ENCODE data around the gene NARF.

Gene NARF

DNA sequence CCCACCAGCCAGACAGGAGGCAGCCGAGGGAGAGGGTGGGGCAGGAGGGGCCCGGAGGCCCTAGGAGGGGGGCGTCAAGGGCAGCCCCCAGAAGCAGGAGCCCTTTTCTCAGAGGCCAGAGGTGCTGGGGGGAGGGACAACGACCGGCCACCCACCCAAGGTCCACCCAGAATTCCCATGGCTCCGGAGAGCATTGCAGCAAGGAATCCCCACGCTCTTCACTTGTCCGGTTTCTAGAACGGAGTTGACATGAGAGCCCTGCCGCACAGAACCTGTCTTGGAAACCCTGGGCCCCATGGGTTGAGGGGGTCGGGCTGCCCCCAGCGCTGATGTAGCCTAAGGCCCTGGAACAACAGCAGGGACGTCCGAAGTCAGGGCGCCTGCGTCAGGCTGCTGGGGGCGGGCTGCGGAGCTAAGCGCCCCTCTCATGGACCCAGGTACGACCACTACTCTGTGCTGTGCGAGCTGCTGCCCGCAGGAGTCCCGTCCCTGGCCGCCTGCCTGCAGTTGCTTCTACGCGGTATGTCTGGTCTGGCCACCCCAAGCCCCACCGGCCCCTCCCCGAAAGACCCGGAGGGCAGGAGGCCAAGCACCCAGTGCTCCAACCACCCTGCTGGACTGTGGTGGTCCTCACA lies 19.2 kb upstream of the NARF start:
- Histone ChIP-seq H3K9ac (ENCODE audit: low read depth, low read length) (no peak overlapping the region), H3K9me3 (ENCODE audit: control insufficient read depth, insufficient read depth, low read length) (no peaks in the 10 kb centered on the region), H3K36me3 (ENCODE audit: insufficient read depth, low read length) (peaks cover 2% of the 10 kb centered on the region; the same call in 1 of the 2 replicates), H3K4me1 (ENCODE audit: insufficient read depth, low read length) (no peaks in the 10 kb centered on the region; the same call in 1 of the 2 replicates)

DNA sequence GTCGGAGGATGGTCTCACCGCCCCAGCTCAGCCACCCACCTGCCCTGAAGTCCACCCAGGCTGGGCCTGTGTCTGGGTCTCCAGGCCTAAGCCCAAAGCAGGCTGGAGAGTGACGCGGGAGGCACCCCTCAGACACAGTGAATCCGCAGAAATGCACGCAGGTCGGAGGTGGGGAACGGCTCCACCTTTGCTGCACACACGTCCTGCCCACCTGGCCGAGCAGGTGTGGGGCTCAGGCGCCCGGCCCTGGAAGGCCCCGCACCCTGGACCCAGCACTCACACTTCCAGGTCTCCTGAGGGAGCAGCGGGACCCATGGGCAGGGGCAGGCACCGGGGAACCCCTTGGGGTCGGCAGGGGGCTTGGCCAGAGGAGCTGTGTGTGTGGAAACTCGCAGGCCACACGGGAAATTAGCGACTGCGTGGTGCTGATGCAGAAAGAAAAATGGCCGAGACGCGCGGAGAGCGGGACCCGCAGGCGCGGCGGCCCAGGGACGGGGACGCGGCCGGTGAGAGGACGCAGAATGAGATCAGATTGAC lies 18.6 kb upstream of the NARF start:
- H3K36me3 ChIP-seq (ENCODE audit: insufficient read depth, low read length), result peaks cover 2% of the 10 kb centered on the region; the same call in 1 of the 2 replicates
- no peaks in the 10 kb centered on the region for H3K9me3 ChIP-seq (ENCODE audit: control insufficient read depth, insufficient read depth, low read length)
- no peaks in the 10 kb centered on the region; the same call in 1 of the 2 replicates for H3K4me1 ChIP-seq (ENCODE audit: insufficient read depth, low read length)
- no peak overlapping the region for H3K9ac ChIP-seq (ENCODE audit: low read depth, low read length)

DNA sequence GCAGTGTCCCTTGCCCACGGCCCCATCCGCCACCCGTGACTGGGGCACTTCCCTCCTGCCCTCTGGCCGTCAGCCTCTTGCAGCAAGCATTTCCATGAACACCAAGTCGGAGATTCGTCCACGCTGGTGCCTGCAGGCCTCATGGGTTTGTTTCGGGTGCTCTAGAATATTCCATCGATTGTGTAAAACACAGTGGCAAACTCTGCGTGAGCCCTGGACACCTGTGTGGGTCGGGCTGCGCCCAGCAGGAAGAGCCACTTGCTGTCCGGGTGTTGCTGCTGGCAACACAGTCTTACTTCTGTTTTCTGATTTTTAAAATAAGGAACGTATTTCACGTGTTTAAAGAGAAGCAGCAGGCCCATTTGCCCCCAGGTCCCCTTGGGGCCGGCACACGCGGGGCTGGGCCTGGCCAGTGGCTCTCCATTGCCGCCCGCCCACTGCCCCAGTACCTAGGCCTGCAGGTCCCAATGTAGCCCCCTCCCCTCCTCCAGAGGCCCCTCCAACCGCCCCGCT lies 18.0 kb upstream of the NARF start:
- H3K4me1 ChIP-seq (ENCODE audit: insufficient read depth, low read length), result no peaks in the 10 kb centered on the region; the same call in 1 of the 2 replicates
- H3K9ac ChIP-seq (ENCODE audit: low read depth, low read length), result no peak overlapping the region
- peaks cover 2% of the 10 kb centered on the region; the same call in 1 of the 2 replicates for H3K36me3 ChIP-seq (ENCODE audit: insufficient read depth, low read length)
- H3K9me3 ChIP-seq (ENCODE audit: control insufficient read depth, insufficient read depth, low read length), result no peaks in the 10 kb centered on the region

DNA sequence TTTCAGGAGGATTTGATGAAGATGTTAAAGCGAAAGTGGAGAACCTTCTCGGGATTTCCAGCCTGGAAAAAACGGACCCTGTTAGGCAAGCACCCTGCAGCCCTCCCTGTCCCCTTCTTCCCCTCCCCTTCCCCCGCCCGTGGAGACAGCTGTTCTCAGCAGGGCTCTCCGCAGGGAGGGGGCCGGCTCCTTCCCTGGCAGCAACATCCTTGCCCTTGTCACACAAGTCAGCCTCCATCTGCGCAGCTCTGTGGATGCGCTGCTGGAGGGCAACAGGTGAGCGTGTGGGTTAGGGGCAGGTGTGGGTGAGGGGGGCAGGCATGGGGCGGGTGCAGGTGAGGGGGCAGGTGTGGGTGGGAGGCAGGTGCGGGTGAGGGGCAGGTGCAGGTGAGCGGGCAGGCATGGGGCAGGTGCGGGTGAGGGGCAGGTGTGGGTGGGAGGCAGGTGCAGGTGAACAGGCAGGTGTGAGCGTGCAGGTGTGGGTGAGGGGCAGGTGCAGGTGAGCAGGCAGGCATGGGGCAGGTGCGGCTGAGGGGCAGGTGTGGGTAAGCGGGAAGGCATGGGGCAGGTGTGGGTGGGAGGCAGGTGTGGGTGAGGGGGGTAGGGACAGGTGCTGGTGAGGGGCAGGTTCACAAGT lies 17.4 kb upstream of the NARF start:
- H3K9ac ChIP-seq (ENCODE audit: low read depth, low read length), result no peak overlapping the region
- H3K9me3 ChIP-seq (ENCODE audit: control insufficient read depth, insufficient read depth, low read length), result no peaks in the 10 kb centered on the region
- H3K4me1 ChIP-seq (ENCODE audit: insufficient read depth, low read length), result no peaks in the 10 kb centered on the region; the same call in 1 of the 2 replicates
- peaks cover 2% of the 10 kb centered on the region; the same call in 1 of the 2 replicates for H3K36me3 ChIP-seq (ENCODE audit: insufficient read depth, low read length)

DNA sequence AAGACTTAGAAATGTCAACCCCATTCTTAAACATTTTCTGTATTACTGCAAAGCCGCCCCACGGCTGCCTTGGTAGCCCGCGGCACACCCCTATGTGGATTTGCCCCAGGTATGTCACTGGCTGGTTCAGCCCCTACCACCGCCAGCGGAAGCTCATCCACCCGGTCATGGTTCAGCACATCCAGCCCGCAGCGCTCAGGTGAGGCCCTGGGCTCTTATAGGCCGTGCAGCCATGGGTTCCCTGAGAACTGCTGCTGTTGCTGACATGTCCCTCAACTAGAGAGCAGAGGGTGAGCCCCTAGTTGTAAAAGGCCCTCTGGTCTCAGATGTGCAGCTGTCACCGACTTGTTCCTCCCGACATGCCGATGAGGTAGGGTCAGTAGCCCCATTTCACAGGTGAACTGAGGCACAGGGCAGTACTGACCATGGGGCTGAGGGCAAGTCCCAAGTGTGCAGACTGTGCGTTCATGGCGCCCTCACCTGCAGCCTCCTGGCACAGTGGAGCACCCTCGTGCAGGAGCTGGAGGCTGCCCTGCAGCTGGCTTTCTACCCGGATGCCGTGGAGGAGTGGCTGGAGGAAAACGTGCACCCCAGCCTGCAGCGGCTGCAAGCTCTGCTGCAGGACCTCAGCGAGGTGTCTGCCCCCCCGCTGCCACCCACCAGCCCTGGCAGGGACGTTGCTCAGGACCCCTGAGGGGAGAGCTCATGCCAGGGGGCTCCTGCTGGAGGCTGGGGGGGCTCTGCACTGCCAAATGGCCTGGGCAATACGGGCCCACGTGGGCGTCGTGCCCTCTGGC lies 16.7 kb upstream of the NARF start:
- peaks cover 2% of the 10 kb centered on the region; the same call in 1 of the 2 replicates for H3K36me3 ChIP-seq (ENCODE audit: insufficient read depth, low read length)
- no peaks in the 10 kb centered on the region for H3K9me3 ChIP-seq (ENCODE audit: control insufficient read depth, insufficient read depth, low read length)
- H3K4me1 ChIP-seq (ENCODE audit: insufficient read depth, low read length), result no peaks in the 10 kb centered on the region; the same call in 1 of the 2 replicates
- no peak overlapping the region for H3K9ac ChIP-seq (ENCODE audit: low read depth, low read length)

DNA sequence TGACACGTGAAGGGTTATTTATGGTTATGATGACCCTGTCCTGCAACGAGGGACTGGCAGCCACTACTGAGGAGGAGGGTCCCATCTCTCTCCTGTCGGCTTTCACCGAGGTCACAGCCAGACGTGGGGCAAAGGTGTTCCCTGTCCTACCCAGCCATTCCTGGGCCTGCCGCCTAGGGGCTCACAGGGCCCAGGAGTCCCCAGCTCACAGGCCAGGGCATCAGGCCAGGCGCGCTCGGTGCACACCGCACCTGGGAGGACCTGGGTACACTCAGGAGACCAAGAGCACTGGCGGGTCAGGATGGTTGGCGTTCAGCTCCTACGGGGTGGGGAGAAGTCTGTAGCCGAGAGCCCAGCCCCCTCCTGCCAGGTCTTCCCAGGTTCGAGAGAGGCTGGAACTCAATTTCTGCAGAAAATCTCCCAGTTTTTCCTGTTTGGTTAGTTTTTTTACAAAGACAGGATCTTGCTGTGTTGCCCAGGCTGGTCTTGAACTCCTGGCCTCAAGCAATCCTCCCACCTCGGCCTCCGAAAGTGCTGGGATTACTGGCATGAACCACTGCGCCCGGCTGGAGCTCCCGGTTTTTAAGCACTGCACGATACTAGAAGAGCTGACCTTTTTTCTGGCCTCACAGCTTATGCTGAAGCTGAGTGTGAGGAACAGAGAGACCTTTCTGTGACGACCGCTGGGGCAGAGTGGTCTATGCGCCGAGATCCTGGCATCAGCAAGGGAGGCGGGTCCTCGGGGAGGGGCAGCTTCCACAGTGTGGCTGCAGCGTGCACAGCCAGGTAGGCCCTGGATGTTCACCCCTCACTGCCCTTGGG lies 15.7 kb upstream of the NARF start:
- Histone ChIP-seq H3K9me3 (ENCODE audit: control insufficient read depth, insufficient read depth, low read length) (no peaks in the 10 kb centered on the region), H3K36me3 (ENCODE audit: insufficient read depth, low read length) (peaks cover 2% of the 10 kb centered on the region; the same call in 1 of the 2 replicates), H3K4me1 (ENCODE audit: insufficient read depth, low read length) (no peaks in the 10 kb centered on the region; the same call in 1 of the 2 replicates), H3K9ac (ENCODE audit: low read depth, low read length) (no peak overlapping the region)

DNA sequence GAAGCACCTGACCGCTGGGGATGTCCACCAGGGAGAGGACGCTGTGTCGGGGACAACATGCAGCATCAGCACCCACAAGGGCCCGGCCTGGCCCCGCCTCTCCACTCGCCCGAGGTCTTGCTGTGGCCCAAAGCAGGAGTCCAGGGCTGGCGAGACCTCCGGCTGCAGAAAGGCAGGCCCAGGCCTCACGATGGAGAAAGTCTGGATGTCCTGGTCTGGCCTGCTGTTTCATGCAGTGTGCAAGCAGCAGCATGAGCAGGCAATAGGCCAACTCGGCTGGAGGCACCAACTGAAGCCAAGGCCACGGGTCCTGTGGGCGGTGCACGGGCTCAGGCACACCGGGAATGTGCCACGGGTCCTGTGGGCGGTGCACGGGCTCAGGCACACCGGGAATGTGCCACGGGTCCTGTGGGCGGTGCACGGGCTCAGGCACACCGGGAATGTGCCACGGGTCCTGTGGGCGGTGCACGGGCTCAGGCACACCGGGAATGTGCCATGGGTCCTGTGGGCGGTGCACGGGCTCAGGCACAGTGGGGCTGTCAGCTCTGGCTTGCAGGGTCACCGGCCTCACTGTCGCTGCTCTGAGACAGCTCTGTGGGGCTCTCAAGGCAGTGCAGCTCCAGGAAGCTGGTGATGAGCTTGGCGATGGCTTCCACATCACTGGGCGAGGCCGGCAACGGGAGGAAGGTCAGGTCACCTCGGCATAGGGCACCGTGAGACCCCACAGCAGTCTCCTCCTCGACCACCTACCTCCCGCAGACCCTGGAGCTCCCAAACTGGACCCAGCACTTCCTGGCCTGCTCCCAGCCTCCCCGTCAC lies 14.9 kb upstream of the NARF start:
- Histone ChIP-seq H3K36me3 (ENCODE audit: insufficient read depth, low read length) (peaks cover 2% of the 10 kb centered on the region; the same call in 1 of the 2 replicates), H3K4me1 (ENCODE audit: insufficient read depth, low read length) (no peaks in the 10 kb centered on the region; the same call in 1 of the 2 replicates), H3K9me3 (ENCODE audit: control insufficient read depth, insufficient read depth, low read length) (no peaks in the 10 kb centered on the region), H3K9ac (ENCODE audit: low read depth, low read length) (no peak overlapping the region)

DNA sequence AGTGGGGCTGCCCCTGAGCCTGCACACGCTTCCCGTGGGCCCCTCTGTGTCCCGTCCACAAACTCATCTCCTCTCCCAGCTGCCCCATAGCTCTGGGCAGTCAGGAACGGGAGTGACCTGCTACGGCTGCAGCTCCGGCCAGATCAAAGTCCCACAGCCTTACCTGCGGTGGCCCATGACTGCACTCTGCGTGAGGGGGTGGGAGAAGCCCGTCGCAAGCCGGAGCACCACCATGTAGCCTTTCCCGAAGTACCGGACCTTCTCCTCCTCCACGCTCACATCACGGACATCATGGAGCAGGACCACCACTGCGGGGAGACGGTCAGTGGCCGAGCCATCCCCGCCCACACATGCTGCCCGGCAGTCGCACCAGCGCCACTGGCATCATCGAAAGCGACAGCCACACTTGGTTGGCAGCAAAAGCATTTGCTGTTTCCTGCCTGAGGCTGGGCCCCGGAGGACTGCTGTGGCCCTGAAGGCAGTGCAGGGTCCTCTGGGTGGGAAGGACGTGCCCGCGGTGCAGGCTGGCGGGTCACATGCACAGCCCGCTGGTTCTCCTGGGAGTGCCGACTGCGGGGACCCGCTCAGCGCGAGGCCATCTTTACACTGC lies 14.2 kb upstream of the NARF start:
- Histone ChIP-seq H3K9me3 (ENCODE audit: control insufficient read depth, insufficient read depth, low read length) (no peaks in the 10 kb centered on the region), H3K4me1 (ENCODE audit: insufficient read depth, low read length) (no peaks in the 10 kb centered on the region; the same call in 1 of the 2 replicates), H3K36me3 (ENCODE audit: insufficient read depth, low read length) (peaks cover 2% of the 10 kb centered on the region; the same call in 1 of the 2 replicates), H3K9ac (ENCODE audit: low read depth, low read length) (no peak overlapping the region)

DNA sequence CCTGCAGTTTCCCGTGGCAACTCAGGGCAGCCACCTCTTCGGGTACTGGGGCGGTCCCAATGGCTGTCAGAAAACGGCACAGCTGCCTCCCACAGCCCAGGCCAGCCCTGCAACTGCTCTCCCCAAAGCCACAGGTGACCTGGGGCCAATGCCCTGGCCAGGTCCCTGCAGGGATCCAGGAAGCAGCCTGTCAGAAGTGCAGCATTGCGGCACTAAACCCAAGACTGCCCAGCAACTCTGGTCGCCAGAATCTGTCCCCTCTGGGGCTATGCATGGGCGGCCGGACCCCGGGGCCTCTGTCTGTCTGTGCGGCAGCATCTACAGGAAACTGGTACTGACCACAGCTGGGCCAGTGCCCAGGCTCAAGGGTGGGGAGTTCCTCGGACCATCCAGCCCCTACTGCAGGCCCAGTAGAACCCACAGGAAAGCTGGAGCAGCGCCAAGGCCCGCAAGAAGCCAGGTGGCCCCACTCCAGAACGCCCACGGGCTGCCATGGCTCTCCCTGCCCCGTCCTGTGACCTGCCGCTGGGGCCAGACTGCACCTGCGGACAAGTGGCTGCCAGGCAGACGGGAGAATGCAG lies 13.5 kb upstream of the NARF start:
- peaks cover 2% of the 10 kb centered on the region; the same call in 1 of the 2 replicates for H3K36me3 ChIP-seq (ENCODE audit: insufficient read depth, low read length)
- no peaks in the 10 kb centered on the region for H3K9me3 ChIP-seq (ENCODE audit: control insufficient read depth, insufficient read depth, low read length)
- no peak overlapping the region for H3K9ac ChIP-seq (ENCODE audit: low read depth, low read length)
- H3K4me1 ChIP-seq (ENCODE audit: insufficient read depth, low read length), result no peaks in the 10 kb centered on the region; the same call in 1 of the 2 replicates

DNA sequence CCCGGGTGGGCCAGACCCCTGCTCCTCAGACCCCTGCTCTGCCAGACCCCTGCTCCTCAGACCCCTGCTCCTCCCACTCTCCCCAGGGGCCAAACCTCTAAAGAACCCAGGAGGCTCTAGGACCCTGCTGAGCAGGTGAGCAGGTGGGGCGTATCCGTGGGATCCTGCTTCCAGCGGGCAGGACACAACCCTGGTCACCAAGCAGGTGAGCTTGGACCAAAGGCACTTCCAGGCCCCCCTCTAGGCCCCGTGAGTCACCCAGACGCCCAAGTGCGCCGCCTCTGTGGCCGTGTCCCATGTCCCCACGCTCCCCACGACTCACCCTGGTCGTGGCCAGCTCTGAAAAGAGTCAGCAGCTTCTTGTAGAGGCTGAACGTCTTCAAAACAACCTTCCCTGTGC lies 13.0 kb upstream of the NARF start:
- H3K9ac ChIP-seq (ENCODE audit: low read depth, low read length), result no peak overlapping the region
- H3K9me3 ChIP-seq (ENCODE audit: control insufficient read depth, insufficient read depth, low read length), result no peaks in the 10 kb centered on the region
- H3K4me1 ChIP-seq (ENCODE audit: insufficient read depth, low read length), result no peaks in the 10 kb centered on the region; the same call in 1 of the 2 replicates
- peaks cover 2% of the 10 kb centered on the region; the same call in 1 of the 2 replicates for H3K36me3 ChIP-seq (ENCODE audit: insufficient read depth, low read length)

DNA sequence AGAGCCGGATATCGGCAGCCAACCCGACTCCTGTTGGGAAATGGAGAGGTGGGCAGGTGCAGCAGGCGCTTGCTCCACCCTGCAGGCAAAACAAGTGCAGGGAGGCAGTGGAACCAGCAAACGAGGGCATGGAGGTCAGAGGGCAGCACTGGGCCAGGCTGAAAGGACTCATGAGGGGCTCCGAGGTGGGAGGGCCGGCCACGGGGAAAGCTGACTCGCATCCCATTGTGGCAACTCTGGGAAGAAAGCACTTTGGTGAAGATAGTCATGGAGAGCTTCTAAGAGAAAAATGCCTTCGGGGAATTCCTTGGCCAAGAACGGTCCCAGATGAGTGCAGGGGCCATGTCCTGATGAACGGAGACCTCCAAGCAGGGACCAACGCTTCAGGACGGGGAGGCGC lies 12.4 kb upstream of the NARF start:
- H3K9ac ChIP-seq (ENCODE audit: low read depth, low read length), result no peak overlapping the region
- peaks cover 2% of the 10 kb centered on the region; the same call in 1 of the 2 replicates for H3K36me3 ChIP-seq (ENCODE audit: insufficient read depth, low read length)
- peaks cover 1% of the 10 kb centered on the region; the same call in 1 of the 2 replicates for H3K4me1 ChIP-seq (ENCODE audit: insufficient read depth, low read length)
- H3K9me3 ChIP-seq (ENCODE audit: control insufficient read depth, insufficient read depth, low read length), result no peaks in the 10 kb centered on the region

DNA sequence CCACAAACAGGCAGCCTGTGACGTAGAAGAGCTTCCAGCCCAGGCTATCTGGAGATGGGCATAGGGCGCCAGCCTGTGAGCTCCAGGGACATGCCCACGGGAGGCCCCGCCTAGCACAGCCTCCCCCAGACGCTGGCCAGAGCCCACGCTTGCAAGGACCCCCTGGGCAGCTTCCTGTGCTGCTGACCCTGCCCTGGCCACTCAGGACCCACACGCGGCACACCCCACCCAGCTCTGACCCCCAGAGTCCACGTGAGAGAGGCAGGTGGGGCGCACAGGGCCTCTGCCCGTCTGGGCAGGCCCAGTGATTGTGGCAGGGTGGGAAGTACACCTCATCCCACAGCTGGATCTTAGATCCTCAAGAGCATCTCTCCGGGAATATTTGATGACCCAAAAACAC lies 11.9 kb upstream of the NARF start:
- Histone ChIP-seq H3K4me1 (ENCODE audit: insufficient read depth, low read length) (peaks cover 5% of the 10 kb centered on the region; the same call in 1 of the 2 replicates), H3K9me3 (ENCODE audit: control insufficient read depth, insufficient read depth, low read length) (no peaks in the 10 kb centered on the region), H3K36me3 (ENCODE audit: insufficient read depth, low read length) (peaks cover 2% of the 10 kb centered on the region; the same call in 1 of the 2 replicates), H3K9ac (ENCODE audit: low read depth, low read length) (no peak overlapping the region)

Data from ES-I3 (cell line).